ENCODE measurements around the gene TIMM10B.

GRCh38 chr11:6516865-6517264, 35.6 kb downstream of the TIMM10B start:
- TF ChIP-seq FOXM1 (IDR thresholded peaks at IDR 0.05; ENCODE audit: borderline replicate concordance) (no peak), SP1 (IDR thresholded peaks at IDR 0.05) (no peak), ARNT (IDR thresholded peaks at IDR 0.05) (no peak), BHLHE40 (IDR thresholded peaks at IDR 0.05; ENCODE audit: borderline replicate concordance) (no peak), ZNF384 (IDR thresholded peaks at IDR 0.05) (no peak), PKNOX1 (IDR thresholded peaks at IDR 0.05) (no peak), FOXA1 (IDR thresholded peaks at IDR 0.05) (no peak), LEF1 (IDR thresholded peaks at IDR 0.05; ENCODE audit: borderline replicate concordance) (no peak), SUZ12 (IDR thresholded peaks at IDR 0.05) (no peak), ELF4 (IDR thresholded peaks at IDR 0.05) (no peak), TARDBP (IDR thresholded peaks at IDR 0.05) (no peak), NFRKB (IDR thresholded peaks at IDR 0.05) (no peak), HDGF (IDR thresholded peaks at IDR 0.05; ENCODE audit: borderline replicate concordance) (no peak)
